Measurements from ENCODE around the gene SLC12A6.
"Not testable (repeated sequence)": the region's sequence is repeated elsewhere in the genome, so short reads cannot be mapped to it uniquely, and the experiment has no call there.

SLC12A6 gene

GRCh38 chr15:34337557-34338306, at the start of gene SLC12A6:
Gene SLC12A6 (minus strand): TSS chr15:34337781. CDS start chr15:34336680, 1,101 bp downstream.
- peak; percentile 60 to 80 for DNase-seq (ENCODE audit: low read depth in 2 of 2, low spot score in 1 of 2)

GRCh38 chr15:34381829-34382521, 44.4 kb upstream of the SLC12A6 start:
- DNase-seq (ENCODE audit: low read depth in 2 of 2, low spot score in 1 of 2), result not testable (repeated sequence)

- DNase-seq (ENCODE audit: low read depth in 2 of 2, low spot score in 1 of 2), result not testable (repeated sequence)
These were observed 42.9 kb upstream of the SLC12A6 start for GRCh38 chr15:34380491-34380890.

GRCh38 chr15:34376856-34377255, 39.3 kb upstream of the SLC12A6 start:
- no peak for DNase-seq (ENCODE audit: low read depth in 2 of 2, low spot score in 1 of 2)

- not testable (repeated sequence) for DNase-seq (ENCODE audit: low read depth in 2 of 2, low spot score in 1 of 2)
These were observed 38.0 kb upstream of the SLC12A6 start for GRCh38 chr15:34375541-34375940.

- DNase-seq (ENCODE audit: low read depth in 2 of 2, low spot score in 1 of 2), result no peak
These were observed 37.2 kb upstream of the SLC12A6 start for GRCh38 chr15:34374816-34375215.

GRCh38 chr15:34373951-34374350, 36.4 kb upstream of the SLC12A6 start:
- no peak for DNase-seq (ENCODE audit: low read depth in 2 of 2, low spot score in 1 of 2)

- no peak for DNase-seq (ENCODE audit: low read depth in 2 of 2, low spot score in 1 of 2)
These were observed 33.1 kb upstream of the SLC12A6 start for GRCh38 chr15:34370643-34371042.

GRCh38 chr15:34370129-34370528, 32.5 kb upstream of the SLC12A6 start:
- DNase-seq (ENCODE audit: low read depth in 2 of 2, low spot score in 1 of 2), result no peak

GRCh38 chr15:34367101-34368081, 29.8 kb upstream of the SLC12A6 start, which contains the start of gene LPCAT4:
Gene LPCAT4 (minus strand): TSS chr15:34367196. CDS start chr15:34367100, 96 bp downstream.
- peak; percentile 68 to 82 for DNase-seq (ENCODE audit: low read depth in 2 of 2, low spot score in 1 of 2)

- no peak for DNase-seq (ENCODE audit: low read depth in 2 of 2, low spot score in 1 of 2)
These were observed 28.9 kb upstream of the SLC12A6 start for GRCh38 chr15:34366271-34367065.

- DNase-seq (ENCODE audit: low read depth in 2 of 2, low spot score in 1 of 2), result no peak
These were observed 28.3 kb upstream of the SLC12A6 start for GRCh38 chr15:34365836-34366235.

- no peak for DNase-seq (ENCODE audit: low read depth in 2 of 2, low spot score in 1 of 2)
These were observed 27.7 kb upstream of the SLC12A6 start for GRCh38 chr15:34365091-34365825.

- DNase-seq (ENCODE audit: low read depth in 2 of 2, low spot score in 1 of 2), result no peak
These were observed 26.5 kb upstream of the SLC12A6 start for GRCh38 chr15:34364041-34364440.

- DNase-seq (ENCODE audit: low read depth in 2 of 2, low spot score in 1 of 2), result no peak
These were observed 24.6 kb upstream of the SLC12A6 start for GRCh38 chr15:34362047-34362773.

GRCh38 chr15:34361278-34361677, 23.7 kb upstream of the SLC12A6 start:
- no peak for DNase-seq (ENCODE audit: low read depth in 2 of 2, low spot score in 1 of 2)

GRCh38 chr15:34360298-34360697, 22.7 kb upstream of the SLC12A6 start:
- DNase-seq (ENCODE audit: low read depth in 2 of 2, low spot score in 1 of 2), result no peak

GRCh38 chr15:34359416-34359815, 21.8 kb upstream of the SLC12A6 start:
- DNase-seq (ENCODE audit: low read depth in 2 of 2, low spot score in 1 of 2), result no peak

- no peak for DNase-seq (ENCODE audit: low read depth in 2 of 2, low spot score in 1 of 2)
These were observed 21.4 kb upstream of the SLC12A6 start for GRCh38 chr15:34358948-34359347.
